ENCODE data around the gene TLE2.
A peak's percentile ranks its signal among the peaks of the same experiment; 100 is the strongest.

The TLE2 gene

GRCh38 chr19:3036119-3036976 is 7.3 kb upstream of the TLE2 start:
- DNase-seq = peak; percentile 96

GRCh38 chr19:3035542-3036118 is 6.5 kb upstream of the TLE2 start:
- DNase-seq = peak; percentile 99

GRCh38 chr19:3034656-3035541 is 5.8 kb upstream of the TLE2 start:
- DNase-seq = peak; percentile 65

- peak; percentile 67 for DNase-seq
Measured at GRCh38 chr19:3034406-3034655, 5.3 kb upstream of the TLE2 start.

GRCh38 chr19:3033595-3034405 is 4.7 kb upstream of the TLE2 start:
- DNase-seq = no peak

GRCh38 chr19:3031607-3031867 is 2.5 kb upstream of the TLE2 start:
- DNase-seq = no peak

- no peak for DNase-seq
Measured at GRCh38 chr19:3028305-3029064, 595 bp downstream of the TLE2 start.

- DNase-seq = no peak
Measured at GRCh38 chr19:3027981-3028304, 1.1 kb downstream of the TLE2 start.

GRCh38 chr19:3027292-3027691 is 1.8 kb downstream of the TLE2 start:
- DNase-seq = no peak

GRCh38 chr19:3026768-3027167 is 2.3 kb downstream of the TLE2 start:
- DNase-seq = no peak

GRCh38 chr19:3025549-3025886 is 3.6 kb downstream of the TLE2 start:
- no peak for DNase-seq

- peak; percentile 86 for DNase-seq
Measured at GRCh38 chr19:3024870-3025548, 4.1 kb downstream of the TLE2 start.

- no peak for DNase-seq
Measured at GRCh38 chr19:3024509-3024869, 4.6 kb downstream of the TLE2 start.

GRCh38 chr19:3020321-3020960 is 8.6 kb downstream of the TLE2 start:
- DNase-seq = no peak

- DNase-seq = no peak
Measured at GRCh38 chr19:3019211-3019854, 9.7 kb downstream of the TLE2 start.

GRCh38 chr19:3017923-3018322 is 11.2 kb downstream of the TLE2 start:
- DNase-seq = no peak

- DNase-seq = no peak
Measured at GRCh38 chr19:3015126-3016057, 13.7 kb downstream of the TLE2 start.

GRCh38 chr19:3014135-3014534 is 14.9 kb downstream of the TLE2 start:
- no peak for DNase-seq

- no peak for DNase-seq
Measured at GRCh38 chr19:3013263-3013725, 15.8 kb downstream of the TLE2 start.
